ENCODE measurements around the gene MAG.

GRCh38 chr19:35264268-35265125 lies 27.5 kb upstream of the MAG start:
- TF ChIP-seq CTCF (IDR thresholded peaks at IDR 0.05) (no peak), POLR2A (IDR thresholded peaks at IDR 0.05) (no peak)
